GM21717 (cell line): ENCODE data around the gene MRPL36.
"Not testable (repeated sequence)": the region's sequence is repeated elsewhere in the genome, so short reads cannot be mapped to it uniquely, and the experiment has no call there.

Experiments used
- ATAC-seq: cut with Tn5 transposase; IDR thresholded peaks from one replicate; pipeline ENCODE4 v1.9.1; 2021; ENCODE audit warnings: mild to moderate bottlenecking, moderate library complexity; ENCODE audit not compliant: unreplicated experiment

The MRPL36 gene

GRCh38 chr5:1815881-1816292 lies 16.2 kb upstream of the MRPL36 start:
- no peak for ATAC-seq

GRCh38 chr5:1815071-1815786 lies 15.6 kb upstream of the MRPL36 start:
- ATAC-seq: no peak

GRCh38 chr5:1814183-1815020 lies 14.8 kb upstream of the MRPL36 start:
- no peak for ATAC-seq

GRCh38 chr5:1810581-1811101 lies 11.0 kb upstream of the MRPL36 start:
- no peak for ATAC-seq

GRCh38 chr5:1809416-1810035 lies 9.9 kb upstream of the MRPL36 start:
- ATAC-seq: no peak

- no peak for ATAC-seq
Observed at GRCh38 chr5:1808439-1808838, 8.8 kb upstream of the MRPL36 start.

- no peak for ATAC-seq
Observed at GRCh38 chr5:1807451-1808185, 8.0 kb upstream of the MRPL36 start.

GRCh38 chr5:1806974-1807373 lies 7.3 kb upstream of the MRPL36 start:
- no peak for ATAC-seq

GRCh38 chr5:1806199-1806598 lies 6.6 kb upstream of the MRPL36 start:
- no peak for ATAC-seq

- no peak for ATAC-seq
Observed at GRCh38 chr5:1805736-1806135, 6.1 kb upstream of the MRPL36 start.

GRCh38 chr5:1805326-1805725 lies 5.7 kb upstream of the MRPL36 start:
- ATAC-seq: no peak

- no peak for ATAC-seq
Observed at GRCh38 chr5:1804001-1804690, 4.5 kb upstream of the MRPL36 start.

GRCh38 chr5:1803192-1803591 lies 3.6 kb upstream of the MRPL36 start:
- no peak for ATAC-seq

GRCh38 chr5:1801967-1802295 lies 2.3 kb upstream of the MRPL36 start:
- no peak for ATAC-seq

GRCh38 chr5:1801222-1801966 lies 1.8 kb upstream of the MRPL36 start, which contains the start of gene NDUFS6:
Gene NDUFS6, plus strand, starts transcription at chr5:1801407. Its CDS starts 11 bp downstream, at chr5:1801418.
- peak; percentile 39 for ATAC-seq

- ATAC-seq: peak; percentile 26
Observed at GRCh38 chr5:1800472-1801221, 1.0 kb upstream of the MRPL36 start.

- peak; percentile 31 for ATAC-seq
Observed at GRCh38 chr5:1799110-1799601, 481 bp downstream of the MRPL36 start.

GRCh38 chr5:1798589-1798988 lies 1.0 kb downstream of the MRPL36 start:
- not testable (repeated sequence) for ATAC-seq

GRCh38 chr5:1797855-1798254 lies 1.8 kb downstream of the MRPL36 start:
- no peak for ATAC-seq
